Suppressor macrophage treated with lipopolysaccharide for 1 hour (primary cell): Measurements from ENCODE around the gene CHODL.

ENCODE experiments used
- DNase-seq, 3 donors: peaks; one replicate each; pipeline ENCODE4 v3.0.0-alpha.2; 2020 to 2022

CHODL gene

DNA sequence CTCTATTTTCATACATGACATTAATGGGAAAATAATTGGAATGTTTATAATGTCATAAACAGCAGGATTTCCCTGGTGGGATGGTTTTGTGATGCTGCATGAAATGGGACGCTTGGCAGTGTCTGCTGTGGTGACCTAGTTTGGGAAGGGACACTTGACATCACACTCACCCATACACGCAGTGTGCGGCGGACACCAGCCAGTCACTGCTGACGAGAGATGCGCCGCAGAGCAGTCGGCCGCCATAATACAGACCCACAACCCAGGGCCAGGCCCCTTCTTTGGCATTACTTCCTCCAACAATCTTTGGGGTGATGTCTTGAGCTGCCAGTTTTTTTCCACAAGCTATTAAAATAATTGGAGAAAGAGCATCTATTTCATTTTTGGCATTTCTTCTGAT lies 49.5 kb downstream of the CHODL start:
- no peak for DNase-seq

DNA sequence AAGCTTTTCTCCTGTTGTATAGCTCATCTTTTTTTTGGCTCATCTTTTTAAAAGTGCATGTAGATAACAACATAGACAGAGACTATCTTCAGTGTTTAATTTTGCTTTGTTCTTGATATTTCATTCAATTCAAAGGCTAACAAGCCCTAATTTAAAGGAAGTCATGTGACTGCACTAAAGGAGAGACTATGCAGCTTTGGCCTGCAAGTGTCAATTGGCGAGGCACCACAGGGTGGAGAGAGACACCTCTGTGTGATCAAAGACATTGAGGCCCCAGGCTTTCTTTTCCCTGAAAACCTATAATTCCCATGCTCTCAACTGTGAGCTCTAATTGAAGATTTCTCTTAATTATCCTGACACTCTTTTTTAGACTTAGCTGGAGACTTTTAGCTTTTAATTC lies 53.6 kb downstream of the CHODL start:
- no peak for DNase-seq
